NCI-H748 (cell line): ENCODE measurements around the gene BHLHE41.
A peak's percentile ranks its signal among the peaks of the same experiment; 100 is the strongest.

ENCODE experiments used
- DNase-seq: peaks from one replicate; lab custom pipeline; 2025; ENCODE audit not compliant: unreplicated experiment; lab: John Stamatoyannopoulos, UW

Gene BHLHE41

GRCh38 chr12:26124446-26125399, at the start of gene BHLHE41:
BHLHE41 (minus strand) TSS chr12:26125037; CDS start chr12:26124779, 258 bp downstream.
- DNase-seq = peak; percentile 44

- DNase-seq = peak; percentile 2
Observed at GRCh38 chr12:26172946-26173552, 48.2 kb upstream of the BHLHE41 start.

- DNase-seq = peak; percentile 1
Observed at GRCh38 chr12:26172539-26172938, 47.7 kb upstream of the BHLHE41 start.

GRCh38 chr12:26172013-26172412, 47.2 kb upstream of the BHLHE41 start:
- DNase-seq = no peak

GRCh38 chr12:26164118-26164517, 39.3 kb upstream of the BHLHE41 start:
- no peak for DNase-seq

- DNase-seq = no peak
Observed at GRCh38 chr12:26162905-26163304, 38.1 kb upstream of the BHLHE41 start.

- DNase-seq = no peak
Observed at GRCh38 chr12:26162174-26162573, 37.3 kb upstream of the BHLHE41 start.

- no peak for DNase-seq
Observed at GRCh38 chr12:26158078-26158764, 33.4 kb upstream of the BHLHE41 start.

- no peak for DNase-seq
Observed at GRCh38 chr12:26157001-26157400, 32.2 kb upstream of the BHLHE41 start.

GRCh38 chr12:26156201-26156871, 31.5 kb upstream of the BHLHE41 start:
- no peak for DNase-seq

- no peak for DNase-seq
Observed at GRCh38 chr12:26153421-26154154, 28.8 kb upstream of the BHLHE41 start.

GRCh38 chr12:26152507-26153102, 27.8 kb upstream of the BHLHE41 start:
- no peak for DNase-seq

- no peak for DNase-seq
Observed at GRCh38 chr12:26150736-26151450, 26.1 kb upstream of the BHLHE41 start.

GRCh38 chr12:26149968-26150500, 25.2 kb upstream of the BHLHE41 start:
- DNase-seq = no peak

- DNase-seq = no peak
Observed at GRCh38 chr12:26148291-26148690, 23.5 kb upstream of the BHLHE41 start.

GRCh38 chr12:26143291-26143690, 18.5 kb upstream of the BHLHE41 start:
- DNase-seq = no peak

- no peak for DNase-seq
Observed at GRCh38 chr12:26138860-26139259, 14.0 kb upstream of the BHLHE41 start.

- no peak for DNase-seq
Observed at GRCh38 chr12:26136688-26137087, 11.9 kb upstream of the BHLHE41 start.

- no peak for DNase-seq
Observed at GRCh38 chr12:26135571-26135970, 10.7 kb upstream of the BHLHE41 start.
